Mucosa of descending colon (tissue), 3 donors: ENCODE measurements around the gene SASH1. TPM values are rescaled to one million over a fixed set of nuclear protein-coding genes. Genes with fewer than 3 reads are reported as not detected.

Experiments used
- ATAC-seq: fragments of 200-7000 bp; cut with Tn5 transposase; one replicate; pipeline ENCODE4 v1.9.1; 2020; ENCODE audit warnings: mild to moderate bottlenecking, moderate library complexity
- DNase-seq, 3 donors: peaks; one replicate each; pipeline ENCODE4 v3.0.0-alpha.2; 2020
- H3K36me3 ChIP-seq: fragments of 200-600 bp; one replicate; pipeline ENCODE4 v1.8.0; 2021; ENCODE audit warnings: low read depth, mild to moderate bottlenecking
- H3K4me1 ChIP-seq: fragments of 200-600 bp; one replicate; pipeline ENCODE4 v1.8.0; 2021; ENCODE audit warnings: low read depth, mild to moderate bottlenecking
- H3K4me3 ChIP-seq: fragments of 200-600 bp; one replicate; pipeline ENCODE4 v1.8.0; 2021; ENCODE audit warnings: mild to moderate bottlenecking
- H3K9me3 ChIP-seq: fragments of 200-600 bp; one replicate; pipeline ENCODE4 v1.8.0; 2021; ENCODE audit warnings: mild to moderate bottlenecking
- intact Hi-C, 2 donors: fragments of 100-400 bp; cut with DNase I in 1 of 2; cut with micrococcal nuclease in 1 of 2; formaldehyde crosslinking; loops; one replicate each; pipeline versions ENCODE4 v1.11.0 to v1.11.1; 2022; cut with DNase I, micrococcal nuclease
- total RNA-seq, 3 donors: library from RNA; stranded (reverse); fragmentation: NEBNext Ultra II Directional in 2 of 3; extraction: Animal tissue kit (Norgen Biotek cat#: 25700) in 2 of 3; gene quantifications; one replicate each; pipeline versions ENCODE4 v1.2.1 to v1.2.4, GENCODE V29; 2021 to 2023
- TF ChIP-seq, protein P1 (sequence below): fragments of 200-600 bp; IDR thresholded peaks from one replicate; pipeline ENCODE4 v1.8.0; 2022; ENCODE audit warnings: antibody characterized with exemption, mild to moderate bottlenecking
- donor health status: DM: no; HTN: no; CAD: no; lungs with moderate emphysema.
- donor health status: DM: no; HTN: no; CAD: no.
- donor health status: DM: no; HTN: yes; CAD: no.

SASH1 gene
- total RNA-seq, 3 donors from 2014 or later, result 20.5 to 47.3 (median 22.9) TPM

DNA sequence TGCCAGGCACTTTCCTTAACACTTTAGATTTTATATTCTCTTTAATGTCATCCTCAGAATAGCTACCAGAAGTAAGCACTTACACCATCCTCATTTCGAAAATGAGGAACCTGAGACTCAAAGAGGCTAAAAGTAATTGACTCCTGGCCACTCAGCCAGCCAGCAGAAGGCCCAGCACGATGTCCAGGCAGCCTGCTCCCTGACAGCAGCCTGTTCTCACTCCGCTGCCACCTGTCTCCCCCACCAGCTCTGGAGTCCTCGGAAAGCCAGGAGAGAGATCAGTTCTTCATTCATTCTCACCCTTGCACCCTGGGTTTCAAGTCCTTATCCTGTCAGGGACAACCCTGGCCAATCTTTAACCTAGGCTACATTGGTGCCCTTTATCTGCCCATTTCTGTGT lies 174.0 kb downstream of the SASH1 start:
- no peak for DNase-seq
- no peak for ATAC-seq
- H3K9me3 ChIP-seq, result no peaks in the 10 kb centered on the region
- intact Hi-C loops, result no loop called here
- H3K4me1 ChIP-seq, result peaks cover 13% of the 10 kb centered on the region
- H3K4me3 ChIP-seq, result no peak overlapping the region
- TF ChIP-seq, protein P1, sequence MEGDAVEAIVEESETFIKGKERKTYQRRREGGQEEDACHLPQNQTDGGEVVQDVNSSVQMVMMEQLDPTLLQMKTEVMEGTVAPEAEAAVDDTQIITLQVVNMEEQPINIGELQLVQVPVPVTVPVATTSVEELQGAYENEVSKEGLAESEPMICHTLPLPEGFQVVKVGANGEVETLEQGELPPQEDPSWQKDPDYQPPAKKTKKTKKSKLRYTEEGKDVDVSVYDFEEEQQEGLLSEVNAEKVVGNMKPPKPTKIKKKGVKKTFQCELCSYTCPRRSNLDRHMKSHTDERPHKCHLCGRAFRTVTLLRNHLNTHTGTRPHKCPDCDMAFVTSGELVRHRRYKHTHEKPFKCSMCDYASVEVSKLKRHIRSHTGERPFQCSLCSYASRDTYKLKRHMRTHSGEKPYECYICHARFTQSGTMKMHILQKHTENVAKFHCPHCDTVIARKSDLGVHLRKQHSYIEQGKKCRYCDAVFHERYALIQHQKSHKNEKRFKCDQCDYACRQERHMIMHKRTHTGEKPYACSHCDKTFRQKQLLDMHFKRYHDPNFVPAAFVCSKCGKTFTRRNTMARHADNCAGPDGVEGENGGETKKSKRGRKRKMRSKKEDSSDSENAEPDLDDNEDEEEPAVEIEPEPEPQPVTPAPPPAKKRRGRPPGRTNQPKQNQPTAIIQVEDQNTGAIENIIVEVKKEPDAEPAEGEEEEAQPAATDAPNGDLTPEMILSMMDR, result no peak
- H3K36me3 ChIP-seq, result no peaks in the 10 kb centered on the region

GRCh38 chr6:148517470-148517869 lies 174.8 kb downstream of the SASH1 start:
- ATAC-seq, result no peak
- TF ChIP-seq, protein P1, result no peak

DNA sequence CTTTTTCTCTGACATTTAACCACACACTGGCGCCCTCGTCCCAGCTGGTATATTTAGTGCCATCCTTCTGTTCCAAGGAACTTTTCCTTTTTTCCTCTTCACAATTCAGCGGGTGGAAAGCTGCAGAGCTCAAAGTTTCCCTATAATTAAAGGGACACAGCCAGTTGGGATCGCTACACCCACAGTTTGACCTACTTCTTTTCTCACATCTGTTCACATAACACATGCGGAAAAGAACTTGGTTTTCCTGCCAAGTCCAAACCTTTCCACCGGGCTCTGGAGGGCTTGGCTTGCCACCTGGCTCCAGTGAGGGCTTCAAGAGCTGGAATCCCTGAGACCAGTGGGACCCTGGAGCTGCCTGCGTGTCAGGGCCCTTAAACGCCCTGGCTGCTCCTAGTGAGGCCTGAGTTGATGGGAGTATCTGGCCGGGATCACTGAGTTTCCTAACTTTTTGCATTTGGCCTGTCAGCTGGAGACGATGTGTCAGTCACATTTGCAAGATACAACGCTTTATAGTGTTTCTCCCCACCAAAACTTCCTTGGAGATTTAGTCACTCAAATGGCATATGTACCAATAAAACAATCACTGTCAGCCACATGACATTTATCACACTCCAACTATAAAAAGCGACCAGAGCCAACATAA lies 176.0 kb downstream of the SASH1 start:
- ATAC-seq (peak; percentile 82), DNase-seq (no peak)
- no peaks in the 10 kb centered on the region for H3K9me3 ChIP-seq
- H3K36me3 ChIP-seq, result no peaks in the 10 kb centered on the region
- peaks cover 13% of the 10 kb centered on the region for H3K4me1 ChIP-seq
- intact Hi-C loops, result no loop called here
- H3K4me3 ChIP-seq, result no peak overlapping the region
- TF ChIP-seq, protein P1, result no peak

More at GRCh38 chr6:148517470-148517869, 174.8 kb downstream of the SASH1 start:
- intact Hi-C loops, result no loop called here
- H3K4me1 ChIP-seq, result peaks cover 13% of the 10 kb centered on the region
- H3K36me3 ChIP-seq, result no peaks in the 10 kb centered on the region
- no peaks in the 10 kb centered on the region for H3K9me3 ChIP-seq
- DNase-seq, result no peak
- no peak overlapping the region for H3K4me3 ChIP-seq

- peaks cover 13% of the 10 kb centered on the region for H3K4me1 ChIP-seq
- ATAC-seq, result peak; percentile 33
Measured at GRCh38 chr6:148520109-148520841, 177.6 kb downstream of the SASH1 start.

DNA sequence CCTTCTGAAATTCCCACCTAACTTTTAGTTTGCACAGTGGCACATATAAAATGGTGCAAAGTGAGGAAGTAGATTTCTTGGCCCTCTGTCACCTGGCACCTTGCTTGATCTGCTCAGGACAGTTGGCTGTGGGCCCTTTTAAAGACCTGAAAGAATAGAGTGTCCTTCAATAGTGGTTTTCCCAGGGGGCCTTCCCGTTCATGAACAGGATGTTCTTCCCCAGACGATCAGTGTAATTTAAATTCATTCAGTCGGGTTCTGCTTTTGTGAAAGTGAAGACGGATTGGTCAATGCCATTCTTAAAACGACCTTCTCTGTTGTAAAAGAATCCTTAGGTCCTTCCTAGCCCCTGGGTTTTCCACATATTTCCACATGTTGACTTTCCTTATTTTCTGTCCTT lies 178.5 kb downstream of the SASH1 start:
- Histone ChIP-seq H3K4me3 (no peak overlapping the region), H3K36me3 (no peaks in the 10 kb centered on the region), H3K4me1 (peaks cover 13% of the 10 kb centered on the region), H3K9me3 (no peaks in the 10 kb centered on the region)
- TF ChIP-seq, protein P1, result no peak
- ATAC-seq (no peak), DNase-seq (no peak)
- intact Hi-C loops, result no loop called here

More at GRCh38 chr6:148520109-148520841, 177.6 kb downstream of the SASH1 start:
- Histone ChIP-seq H3K4me3 (no peak overlapping the region), H3K36me3 (no peaks in the 10 kb centered on the region), H3K9me3 (no peaks in the 10 kb centered on the region)
- intact Hi-C loops, result no loop called here
- peak in 1 of 3 donors; percentile 62 for DNase-seq
- TF ChIP-seq, protein P1, result no peak
